Measurements from ENCODE around the gene MKI67.

GRCh38 chr10:128084991-128085390, 41.2 kb downstream of the MKI67 start:
- TF ChIP-seq ZNF274 (IDR thresholded peaks at IDR 0.05; ENCODE audit: low read depth, low read length) (no peak), YY1 (IDR thresholded peaks at IDR 0.05; ENCODE audit: insufficient read depth, insufficient read length) (no peak)
